GM18520 (cell line): ENCODE data around the gene C11orf16.
"Not testable (repeated sequence)": the region's sequence is repeated elsewhere in the genome, so short reads cannot be mapped to it uniquely, and the experiment has no call there.

Experiments
- ATAC-seq: cut with Tn5 transposase; IDR thresholded peaks from one replicate; pipeline ENCODE4 v1.9.1; 2021; ENCODE audit not compliant: unreplicated experiment

Gene C11orf16

GRCh38 chr11:8932564-8933180 is at the start of gene C11orf16:
TSS of gene C11orf16 (minus strand) at chr11:8932947. CDS start at chr11:8932308, 639 bp downstream.
- no peak for ATAC-seq

GRCh38 chr11:8980485-8980884 is 47.7 kb upstream of the C11orf16 start:
- no peak for ATAC-seq

- not testable (repeated sequence) for ATAC-seq
Measured at GRCh38 chr11:8979365-8979764, 46.6 kb upstream of the C11orf16 start.

DNA sequence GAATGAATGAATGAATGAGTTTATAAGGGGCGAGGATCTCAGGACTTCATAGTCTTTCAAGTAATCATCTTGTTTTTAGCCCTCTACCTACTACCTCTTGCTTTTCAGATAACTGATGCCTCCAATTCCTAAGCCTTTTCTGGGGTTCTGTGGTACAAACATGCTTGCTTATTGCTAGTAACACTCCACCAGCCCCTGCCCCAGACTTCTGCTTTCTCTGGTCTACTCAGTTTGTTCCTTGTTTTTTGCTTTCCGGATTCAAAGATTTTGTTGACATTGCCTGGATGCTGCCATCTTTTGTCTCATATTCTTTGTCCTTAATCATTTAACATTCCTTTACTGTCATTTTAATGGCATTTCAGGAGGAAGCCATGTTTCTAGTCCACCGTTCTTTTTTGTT is 40.4 kb upstream of the C11orf16 start:
- no peak for ATAC-seq

DNA sequence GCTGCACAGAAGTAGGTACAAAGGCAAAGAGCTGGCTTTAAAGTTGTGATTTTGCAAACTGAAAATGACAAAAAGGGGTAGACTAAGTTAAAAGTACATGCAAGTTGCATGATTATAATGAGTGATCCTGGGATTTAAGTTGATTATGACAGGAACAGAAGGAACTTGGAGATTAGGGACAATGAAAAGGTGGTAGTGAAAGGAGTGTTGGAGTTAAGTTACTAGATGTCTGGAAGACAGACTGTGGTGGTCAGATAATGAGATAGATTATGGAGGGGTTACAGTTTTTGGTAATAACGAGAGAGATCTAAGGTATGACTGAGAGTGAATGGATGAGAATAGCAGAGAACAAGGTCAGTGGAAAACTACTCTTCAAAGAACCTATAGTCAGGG is 39.2 kb upstream of the C11orf16 start:
- ATAC-seq, result no peak

DNA sequence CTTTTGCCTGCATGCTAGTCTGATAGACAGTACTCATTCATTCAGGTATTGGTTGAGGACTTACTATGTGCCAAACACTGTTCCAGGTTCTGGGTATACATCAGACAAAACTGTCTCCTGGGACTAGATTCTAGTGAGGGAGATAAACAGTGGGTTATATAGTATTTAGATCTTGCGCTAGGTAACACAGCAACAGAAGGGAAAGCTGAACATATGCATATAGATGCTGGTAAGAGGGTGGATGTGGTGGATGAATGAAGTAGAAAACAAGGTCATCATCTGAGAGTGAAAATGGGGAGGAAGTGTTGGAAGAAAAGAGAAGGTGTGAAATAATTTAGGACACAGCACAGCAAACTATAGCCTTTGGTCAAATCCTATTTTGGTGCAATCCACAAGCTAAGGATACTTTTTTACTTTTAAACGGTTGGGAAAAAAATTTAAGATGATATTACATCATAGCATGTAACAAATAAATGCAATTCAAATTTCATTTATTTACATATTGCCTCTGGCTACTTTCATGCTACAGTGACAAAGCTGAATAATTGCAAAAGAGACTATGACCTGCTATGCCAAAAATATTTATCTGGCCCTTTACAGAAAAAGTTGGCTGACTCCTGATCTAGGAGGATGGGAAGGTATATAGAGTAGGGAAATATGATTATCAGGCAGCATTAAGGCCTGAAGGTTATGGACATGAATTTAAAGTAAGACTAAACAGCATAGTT is 38.6 kb upstream of the C11orf16 start:
- ATAC-seq, result no peak

DNA sequence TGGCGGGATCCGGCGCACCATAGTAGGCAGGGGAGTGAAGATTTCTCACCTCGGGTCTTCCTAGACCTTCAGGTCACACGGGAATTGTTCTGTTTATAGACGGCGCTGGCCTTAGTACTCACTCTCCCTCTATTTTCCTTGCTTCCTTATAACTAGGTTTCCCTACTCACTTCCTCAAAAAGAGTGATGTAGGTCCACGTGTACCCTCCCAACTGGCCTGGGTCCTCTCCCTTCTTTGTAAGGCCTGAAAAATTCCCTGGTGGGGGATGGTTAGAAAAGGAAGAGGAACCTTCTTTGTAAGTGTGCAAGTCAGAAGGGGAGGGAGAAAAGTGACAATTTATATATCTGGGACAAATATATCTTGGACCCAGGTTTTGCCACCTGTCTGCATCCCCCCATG is 34.4 kb upstream of the C11orf16 start:
- no peak for ATAC-seq

DNA sequence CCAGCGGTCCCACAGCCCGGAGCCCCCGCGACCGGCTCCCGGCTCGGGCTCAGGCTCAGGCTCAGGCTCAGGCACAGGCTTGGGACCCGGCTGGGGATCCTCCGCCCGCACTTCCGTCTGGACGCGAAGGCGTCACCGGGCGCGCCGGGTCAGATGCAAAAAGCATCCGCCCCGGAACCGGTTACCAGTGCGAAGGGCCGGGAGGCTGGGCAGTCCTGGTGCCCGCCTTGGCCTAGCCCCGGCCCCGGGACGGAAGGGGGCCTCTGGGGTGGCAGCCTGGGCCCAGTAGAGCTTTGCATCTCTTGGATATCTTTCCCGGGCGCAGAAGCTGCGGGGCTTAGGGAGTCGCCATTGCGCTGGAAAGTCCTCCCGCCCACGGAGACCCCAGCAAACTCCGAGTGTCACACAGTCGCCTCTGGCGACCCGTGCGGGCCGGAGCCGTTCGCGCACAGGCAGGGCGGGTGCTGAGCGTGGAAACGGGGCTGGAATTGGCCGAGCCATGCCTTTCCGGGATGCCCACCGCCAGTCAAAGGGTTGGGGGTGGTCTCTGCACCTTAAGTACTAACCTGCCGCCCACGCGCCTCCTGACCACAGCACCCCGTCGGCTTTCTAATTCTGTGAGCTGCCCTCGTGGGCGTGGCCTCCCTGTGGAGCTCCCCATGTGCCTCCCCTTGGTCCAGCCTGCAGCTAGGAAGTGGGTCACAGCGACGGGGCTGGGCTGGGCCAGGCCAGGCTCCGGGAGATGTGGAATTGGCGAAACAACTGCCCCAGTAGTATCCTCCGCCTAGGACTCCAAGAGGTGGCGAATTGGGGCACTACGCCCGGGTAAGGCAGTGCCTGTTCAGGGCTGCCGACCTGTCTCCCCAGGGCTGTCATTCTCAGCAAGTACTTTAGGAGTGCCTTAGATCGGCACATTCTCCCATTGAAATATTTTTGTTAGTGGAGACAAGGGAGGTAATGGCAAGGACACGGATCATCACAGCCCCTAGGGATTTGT is 31.9 kb upstream of the C11orf16 start, which contains the start of gene TMEM9B:
TMEM9B (minus strand) TSS at position 119 of the 997 bp plus-strand sequence. CDS start 129 bp downstream, outside the sequence.
- peak; percentile 73 for ATAC-seq

- peak; percentile 38 for ATAC-seq
Measured at GRCh38 chr11:8963569-8964323, 31.0 kb upstream of the C11orf16 start.

GRCh38 chr11:8962841-8963240 is 30.1 kb upstream of the C11orf16 start:
- no peak for ATAC-seq

DNA sequence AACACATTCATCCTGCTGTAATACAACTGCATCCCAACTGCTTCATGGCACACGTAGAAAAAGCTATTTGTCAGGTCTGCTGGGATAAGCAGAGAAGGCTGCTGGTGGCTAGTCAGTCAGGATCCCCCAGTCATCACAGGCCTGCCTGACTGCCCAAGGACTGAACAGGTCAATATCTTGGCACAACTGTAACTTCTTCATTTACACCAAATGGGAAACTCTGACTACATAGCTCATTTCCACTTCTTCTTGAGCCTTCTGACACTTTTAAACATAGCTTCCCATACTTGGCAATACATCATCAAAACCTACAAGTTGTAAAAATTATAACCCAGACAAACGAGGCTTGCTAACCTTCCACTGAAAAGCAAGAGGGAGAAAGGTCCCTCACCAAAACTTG is 28.7 kb upstream of the C11orf16 start:
- no peak for ATAC-seq

- ATAC-seq, result peak; percentile 37
Measured at GRCh38 chr11:8959546-8960166, 26.9 kb upstream of the C11orf16 start.

GRCh38 chr11:8956860-8957259 is 24.1 kb upstream of the C11orf16 start:
- no peak for ATAC-seq

DNA sequence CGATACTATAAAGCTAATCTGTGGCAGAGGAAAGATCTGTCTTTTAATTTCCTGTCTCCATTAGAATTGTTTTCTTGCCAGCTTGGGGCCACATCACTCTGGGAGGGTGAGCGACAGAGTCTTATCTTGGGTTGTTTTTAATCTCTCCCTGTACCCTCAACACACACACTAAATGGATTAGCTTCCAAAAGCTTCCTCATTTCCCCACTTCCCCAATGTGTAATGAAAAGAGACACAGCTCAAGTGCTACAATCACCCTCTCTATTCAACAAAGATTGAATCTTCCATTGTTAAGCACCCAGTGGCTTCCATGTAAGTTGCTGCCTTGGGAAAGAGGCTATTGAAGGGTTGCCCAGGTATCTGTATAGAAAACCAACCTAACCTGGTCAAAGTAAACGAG is 16.1 kb upstream of the C11orf16 start:
- no peak for ATAC-seq

DNA sequence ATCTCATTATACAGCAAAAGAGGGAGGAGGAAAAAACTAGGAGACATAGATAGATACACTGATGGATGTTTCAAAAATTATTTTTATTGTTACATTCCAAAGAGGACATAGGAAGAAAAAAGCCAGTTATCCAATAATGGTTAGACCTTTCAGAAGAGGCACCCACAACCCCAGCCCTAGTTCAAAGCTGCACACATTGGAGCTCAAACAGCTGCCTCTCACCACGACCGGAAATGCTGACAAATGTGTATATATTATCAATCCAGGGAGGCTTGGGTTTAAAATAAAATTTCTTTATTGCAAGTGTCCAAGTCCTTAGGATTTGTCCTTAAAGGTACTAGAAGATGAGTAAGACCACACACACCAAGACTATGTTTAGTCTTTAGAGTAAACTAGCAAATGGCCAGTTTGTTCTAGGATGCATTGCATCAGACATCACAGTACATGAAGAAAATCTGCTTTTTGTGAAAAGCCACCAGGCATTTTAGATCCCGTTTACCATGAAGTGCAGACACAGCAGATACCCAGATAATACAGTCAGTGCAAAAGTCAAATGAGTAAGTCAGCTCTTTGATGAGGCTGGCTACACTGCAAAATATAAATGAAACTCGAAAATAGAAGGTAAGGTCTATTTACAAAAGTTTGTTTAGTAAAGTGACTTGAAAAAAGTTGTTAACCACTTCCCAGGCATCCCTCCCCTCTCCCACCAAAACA is 14.6 kb upstream of the C11orf16 start:
- ATAC-seq, result no peak

DNA sequence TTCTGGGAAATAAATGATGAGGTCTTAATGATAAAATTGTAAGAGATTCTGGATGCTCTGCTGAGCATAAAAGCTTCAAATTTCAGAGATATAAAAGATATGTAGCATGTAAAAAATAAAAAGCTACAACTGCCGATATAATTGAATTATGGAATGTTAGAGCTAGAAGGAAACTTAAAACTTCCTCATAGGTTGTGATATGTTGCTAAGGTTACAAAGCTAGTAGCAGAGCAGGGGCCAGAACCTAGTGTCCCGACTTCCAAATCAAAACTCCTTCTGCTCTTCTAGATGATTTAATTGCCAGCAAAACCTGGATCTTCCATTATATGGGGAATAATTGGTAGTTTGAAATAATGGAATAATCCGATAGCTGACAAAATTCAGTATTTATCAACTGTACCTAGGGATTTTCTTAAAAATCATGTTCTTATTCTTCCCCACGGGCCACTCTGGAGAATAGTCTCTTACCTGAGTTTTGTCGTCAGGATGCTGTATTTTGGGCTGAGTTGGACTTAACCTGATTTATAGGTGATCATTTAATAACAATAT is 9.8 kb upstream of the C11orf16 start, which contains the start of gene ASCL3:
ASCL3 (minus strand) TSS at position 499 of the 549 bp plus-strand sequence. CDS start 4,855 bp downstream, outside the sequence.
- no peak for ATAC-seq

DNA sequence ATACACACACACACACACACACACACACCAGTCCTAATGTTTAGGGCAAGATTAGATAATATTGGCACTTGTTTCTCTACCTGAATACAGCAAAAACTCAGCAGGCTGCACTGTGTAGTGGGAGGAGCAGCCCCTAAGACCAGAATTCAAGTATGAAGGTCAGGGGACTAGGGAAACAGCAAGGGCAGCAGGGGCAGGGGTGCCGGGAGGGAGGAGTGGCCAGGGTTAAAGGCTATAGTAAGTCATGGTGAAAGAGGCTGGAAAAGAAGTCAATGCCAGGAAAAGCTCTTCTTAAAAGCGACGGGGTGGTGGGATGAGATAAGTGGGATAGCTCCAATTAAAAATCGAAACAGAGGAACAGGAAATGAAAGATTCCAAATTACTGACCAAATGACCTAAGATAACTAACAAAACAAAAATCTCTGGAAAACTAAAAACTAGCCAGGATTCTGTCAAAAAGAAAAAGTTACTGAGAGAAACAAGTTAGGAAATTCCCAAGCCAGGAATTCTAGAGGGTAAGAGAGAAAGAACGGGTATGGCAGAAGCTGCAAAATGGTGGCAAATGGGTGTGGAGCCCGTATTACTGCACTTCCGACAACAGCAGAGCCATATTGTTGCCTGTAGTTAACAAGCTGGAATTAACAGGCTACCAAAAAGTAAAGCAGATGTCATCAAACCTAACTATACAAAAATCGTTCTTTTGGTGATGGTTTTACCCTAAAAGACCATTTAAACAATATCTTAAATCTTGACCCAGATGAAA is 8.8 kb upstream of the C11orf16 start:
- no peak for ATAC-seq

- ATAC-seq, result no peak
Measured at GRCh38 chr11:8937659-8938058, 4.9 kb upstream of the C11orf16 start.
